Osteoblast (primary cell): Measurements from ENCODE around the gene POLA1. TPM values are rescaled to one million over a fixed set of nuclear protein-coding genes. Genes with fewer than 3 reads are reported as not detected.
A peak's percentile ranks its signal among the peaks of the same experiment; 100 is the strongest.

Experiments used
- DNase-seq: peaks from one replicate; pipeline ENCODE4 v3.0.0; 2011; ENCODE audit warnings: low spot score, mixed read lengths; ENCODE audit not compliant: insufficient read length; ENCODE audit errors: missing footprints
- H2AFZ ChIP-seq: 2 replicates; pipeline ENCODE4 v1.6.0; 2011; ENCODE audit warnings: mild to moderate bottlenecking, low read length
- H3K27ac ChIP-seq: 2 replicates; pipeline ENCODE4 v1.5.1; 2011; ENCODE audit warnings: mild to moderate bottlenecking, low read depth, low read length, moderate library complexity
- H3K27me3 ChIP-seq: 2 replicates; pipeline ENCODE4 v1.6.0; 2012; ENCODE audit warnings: mild to moderate bottlenecking, control low read depth, inconsistent platforms, low read length, moderate library complexity; ENCODE audit not compliant: insufficient read depth
- H3K36me3 ChIP-seq: 2 replicates; pipeline ENCODE4 v1.5.1; 2011; ENCODE audit warnings: mild to moderate bottlenecking, low read length, control low read depth, moderate library complexity; ENCODE audit not compliant: insufficient read depth
- H3K4me1 ChIP-seq: 2 replicates; pipeline ENCODE4 v1.5.1; 2011; ENCODE audit warnings: mild to moderate bottlenecking, low read length, control low read depth, moderate library complexity; ENCODE audit not compliant: insufficient read depth
- H3K4me2 ChIP-seq: 2 replicates; pipeline ENCODE4 v1.6.0; 2011; ENCODE audit warnings: mild to moderate bottlenecking, low read length; ENCODE audit not compliant: insufficient read depth
- H3K4me3 ChIP-seq: fragments of 200-600 bp; sonication (generic); 3 replicates; pipeline ENCODE4 v1.5.1; 2012; ENCODE audit warnings: mild to moderate bottlenecking, low read length, inconsistent platforms; ENCODE audit not compliant: insufficient read depth
- H3K79me2 ChIP-seq: 2 replicates; pipeline ENCODE4 v1.6.0; 2012; ENCODE audit warnings: mild to moderate bottlenecking, low read length, control low read depth, inconsistent platforms; ENCODE audit not compliant: insufficient read depth
- H3K9me3 ChIP-seq: 2 replicates; pipeline ENCODE4 v1.5.1; 2011; ENCODE audit warnings: low read depth, low read length, control low read depth
- H4K20me1 ChIP-seq: 2 replicates; pipeline ENCODE4 v1.6.0; 2012; ENCODE audit warnings: mild to moderate bottlenecking, low read length, control low read depth; ENCODE audit not compliant: insufficient read depth
- CTCF ChIP-seq: IDR thresholded peaks from 2 replicates; pipeline ENCODE4 v1.5.1; 2011; ENCODE audit warnings: mild to moderate bottlenecking, low read depth, low read length, moderate library complexity; ENCODE audit errors: extremely low read depth
- total RNA-seq: library from RNA; depleted of rRNA; stranded (reverse); fragments of >200 nt; gene quantifications from 2 replicates; pipeline ENCODE4 v1.2.3, GENCODE V29; 2012

Gene POLA1
- total RNA-seq, 1 donor, result 11.9 TPM

GRCh38 chrX:25017667-25018247 lies 324.0 kb downstream of the POLA1 start:
- DNase-seq, result no peak
- Histone ChIP-seq H3K36me3 (no peaks in the 10 kb centered on the region), H2AFZ (no peak overlapping the region), H3K4me3 (peak overlapping the region; percentile 7), H3K27ac (no peak overlapping the region), H3K79me2 (no peaks in the 10 kb centered on the region), H4K20me1 (no peaks in the 10 kb centered on the region), H3K9me3 (no peaks in the 10 kb centered on the region), H3K27me3 (peaks cover 93% of the 10 kb centered on the region), H3K4me1 (no peaks in the 10 kb centered on the region), H3K4me2 (no peak overlapping the region)
- TF ChIP-seq CTCF, result no peak

GRCh38 chrX:25018682-25019081 lies 325.0 kb downstream of the POLA1 start:
- Histone ChIP-seq H3K27ac (no peak overlapping the region), H4K20me1 (no peaks in the 10 kb centered on the region), H3K4me2 (no peak overlapping the region), H3K9me3 (no peaks in the 10 kb centered on the region), H3K79me2 (no peaks in the 10 kb centered on the region), H2AFZ (no peak overlapping the region), H3K4me3 (no peak overlapping the region), H3K4me1 (no peaks in the 10 kb centered on the region), H3K36me3 (no peaks in the 10 kb centered on the region), H3K27me3 (peaks cover 96% of the 10 kb centered on the region)
- no peak for TF ChIP-seq CTCF
- DNase-seq, result no peak

GRCh38 chrX:25019707-25020390 lies 326.1 kb downstream of the POLA1 start:
- Histone ChIP-seq H3K4me1 (no peaks in the 10 kb centered on the region), H4K20me1 (no peaks in the 10 kb centered on the region), H3K79me2 (no peaks in the 10 kb centered on the region), H3K4me3 (no peak overlapping the region), H3K9me3 (no peaks in the 10 kb centered on the region), H2AFZ (no peak overlapping the region), H3K36me3 (no peaks in the 10 kb centered on the region), H3K27me3 (peaks cover 95% of the 10 kb centered on the region), H3K4me2 (no peak overlapping the region), H3K27ac (no peak overlapping the region)
- TF ChIP-seq CTCF, result no peak
- DNase-seq, result no peak

- H2AFZ ChIP-seq, result no peak overlapping the region
- no peaks in the 10 kb centered on the region for H3K36me3 ChIP-seq
- no peak overlapping the region for H3K4me3 ChIP-seq
- no peaks in the 10 kb centered on the region for H3K79me2 ChIP-seq
- no peak overlapping the region for H3K27ac ChIP-seq
- H3K9me3 ChIP-seq, result no peaks in the 10 kb centered on the region
- H4K20me1 ChIP-seq, result no peaks in the 10 kb centered on the region
- H3K4me1 ChIP-seq, result no peaks in the 10 kb centered on the region
- peaks cover 89% of the 10 kb centered on the region for H3K27me3 ChIP-seq
- H3K4me2 ChIP-seq, result peak overlapping the region; percentile 45
- TF ChIP-seq CTCF, result no peak
- DNase-seq, result no peak
Measured at GRCh38 chrX:25020391-25020904, 326.7 kb downstream of the POLA1 start.
